Adrenal gland (tissue), 12 donors: ENCODE results near the gene GAL. TPM values are rescaled to one million over a fixed set of nuclear protein-coding genes. Genes with fewer than 3 reads are reported as not detected.

Experiments used
- DNase-seq, 7 donors: peaks; one replicate each; pipeline ENCODE4 v3.0.0-alpha.2; 2019 to 2020
- H3K27ac ChIP-seq, 5 donors: fragments of 200-600 bp; sonication (generic) in 4 of 5; 1 replicate in 3 of 5; 2 replicates in 2 of 5; pipeline versions ENCODE4 v1.5.1 to v1.8.0; 2016 to 2020; ENCODE audit warnings: mild to moderate bottlenecking in 1 of 5
- H3K27me3 ChIP-seq: fragments of 200-600 bp; 2 replicates; pipeline ENCODE4 v1.8.0; 2021
- H3K36me3 ChIP-seq, 2 donors: fragments of 200-600 bp; replicated peaks in 1 of 2; 1 replicate in 1 of 2; 2 replicates in 1 of 2; pipeline versions ENCODE4 v1.5.1 to v1.8.0; 2018 to 2022
- H3K4me1 ChIP-seq, 2 donors: fragments of 200-600 bp; replicated peaks in 1 of 2; 1 replicate in 1 of 2; 2 replicates in 1 of 2; pipeline versions ENCODE4 v1.5.1 to v1.8.0; 2018 to 2021
- H3K4me3 ChIP-seq, 4 donors: fragments of 200-600 bp; sonication (generic) in 3 of 4; one replicate each; pipeline ENCODE4 v1.5.1; 2016 to 2018
- H3K9me3 ChIP-seq, 3 donors: fragments of 200-600 bp; sonication (generic) in 1 of 3; replicated peaks in 1 of 3; 1 replicate in 2 of 3; 2 replicates in 1 of 3; pipeline versions ENCODE4 v1.5.1 to v1.8.0; 2016 to 2021
- CTCF ChIP-seq, 6 experiments: fragments of 450-650 bp in 4 of 6; fragments of 200-600 bp in 2 of 6; sonication (generic) in 1 of 6; IDR thresholded peaks; 1 replicate in 5 of 6; 2 replicates in 1 of 6; pipeline versions ENCODE4 v1.5.1 to v1.8.0; 2016 to 2021; ENCODE audit warnings: antibody characterized with exemption in 6 of 6, mild to moderate bottlenecking in 2 of 6, moderate library complexity in 1 of 6
- POLR2A ChIP-seq, 2 donors: fragments of 450-650 bp; IDR thresholded peaks; one replicate each; pipeline ENCODE4 v1.6.1; 2017; ENCODE audit warnings: antibody characterized with exemption in 2 of 2, mild to moderate bottlenecking in 2 of 2, moderate library complexity in 1 of 2
- WGBS, 4 donors: extraction: QIAGEN DNeasy Blood & Tissue Kit in 2 of 4; methylation state at CpG; one replicate each; pipeline versions ENCODE4 v1.1.5 to v1.1.7; 2013 to 2017; 5-methylcytosine and 5-hydroxymethylcytosine counted together
- intact Hi-C, 2 donors: fragments of 100-400 bp; cut with DNase I; formaldehyde crosslinking; loops; one replicate each; pipeline versions ENCODE4 v1.14.1 to v1.15.0; 2022 to 2023
- polyA plus RNA-seq, 3 donors: library from polyadenylated mRNA; stranded (reverse); fragments of 200-250 nt in 2 of 3; fragments of 350-450 nt in 1 of 3; fragmentation: Illumina TruSeq in 1 of 3; extraction: RNeasy Lipid Tissue Mini Kit (QIAGEN cat#74804) in 1 of 3; gene quantifications; one replicate each; pipeline ENCODE4 v1.2.3, GENCODE V29; 2013 to 2014
- total RNA-seq, 9 donors: library from RNA; depleted of rRNA in 4 of 9; stranded (reverse); fragments of >200 nt in 4 of 9; fragments of 120-200 nt in 1 of 9; fragmentation: NEBNext Ultra II Directional in 1 of 9; extraction: Animal tissue kit (Norgen Biotek cat#: 25700) in 1 of 9; gene quantifications; one replicate each; pipeline versions ENCODE4 v1.1.0 to v1.2.4, GENCODE V29; 2013 to 2023
- donor health status: healthy with polysubstance abuse.
- donor health status: Bipolar disorder and iron deficiency.
- donor health status: DM: yes; HTN: yes; CAD: no.
- donor health status: DM: no; HTN: no; CAD: no.
- donor health status: DM: no; HTN: no; CAD: no.
- donor health status: DM: yes; HTN: yes; CAD: no.

Gene GAL
- total and polyA plus RNA-seq, 12 donors: 0.36 to 1.8 (median 0.70) TPM; not detected in 6

GRCh38 chr11:68650801-68651200 is 33.5 kb upstream of the GAL start:
- Histone ChIP-seq H3K36me3 (no peaks in the 10 kb centered on the region), H3K4me1 (no peaks in the 10 kb centered on the region), H3K27ac (no peak overlapping the region), H3K27me3 (peaks cover 14% of the 10 kb centered on the region), H3K4me3 (no peak overlapping the region), H3K9me3 (no peaks in the 10 kb centered on the region)
- DNase-seq: no peak
- TF ChIP-seq POLR2A (IDR thresholded peaks at IDR 0.05): no peak
- TF ChIP-seq CTCF (IDR thresholded peaks at IDR 0.05): no peak
- WGBS, 4 donors: 85 to 87% (median 86%) methylated on average over 11 to 14 of the region's 14 CpGs
- intact Hi-C loops: no loop called here

- Histone ChIP-seq H3K27ac (no peak overlapping the region), H3K4me3 (no peak overlapping the region), H3K4me1 (no peaks in the 10 kb centered on the region), H3K9me3 (no peaks in the 10 kb centered on the region), H3K36me3 (no peaks in the 10 kb centered on the region), H3K27me3 (peaks cover 14% of the 10 kb centered on the region)
- WGBS, 4 donors: 66 to 80% (median 75%) methylated on average over 20 to 22 of the region's 22 CpGs
- TF ChIP-seq CTCF (IDR thresholded peaks at IDR 0.05) (no peak), POLR2A (IDR thresholded peaks at IDR 0.05) (no peak)
- intact Hi-C loops: no loop called here
- DNase-seq: no peak
Observed at GRCh38 chr11:68651208-68651984, 32.9 kb upstream of the GAL start.

- H3K36me3 ChIP-seq: no peaks in the 10 kb centered on the region
- no peaks in the 10 kb centered on the region for H3K4me1 ChIP-seq
- TF ChIP-seq POLR2A (IDR thresholded peaks at IDR 0.05) (no peak), CTCF (IDR thresholded peaks at IDR 0.05) (no peak)
- WGBS, 4 donors: 58 to 78% (median 70%) methylated on average over 7 to 16 of the region's 16 CpGs
- no peak overlapping the region for H3K27ac ChIP-seq
- H3K9me3 ChIP-seq: no peaks in the 10 kb centered on the region
- no peak for DNase-seq
- intact Hi-C loops: no loop called here
- peaks cover 14% of the 10 kb centered on the region for H3K27me3 ChIP-seq
- no peak overlapping the region for H3K4me3 ChIP-seq
Observed at GRCh38 chr11:68651985-68652682, 32.2 kb upstream of the GAL start.

GRCh38 chr11:68652683-68653156 is 31.6 kb upstream of the GAL start:
- H3K4me3 ChIP-seq: no peak overlapping the region
- H3K4me1 ChIP-seq: no peaks in the 10 kb centered on the region
- H3K9me3 ChIP-seq: no peaks in the 10 kb centered on the region
- TF ChIP-seq POLR2A (IDR thresholded peaks at IDR 0.05) (no peak), CTCF (IDR thresholded peaks at IDR 0.05) (no peak)
- no peak for DNase-seq
- peaks cover 14% of the 10 kb centered on the region for H3K27me3 ChIP-seq
- WGBS, 4 donors: 67 to 77% (median 71%) methylated on average over 7 to 12 of the region's 12 CpGs
- intact Hi-C loops: no loop called here
- no peak overlapping the region for H3K27ac ChIP-seq
- no peaks in the 10 kb centered on the region for H3K36me3 ChIP-seq
